HepG2 (cell line): Measurements from ENCODE around the gene FUOM. TPM values are rescaled to one million over a fixed set of nuclear protein-coding genes. Genes with fewer than 3 reads are reported as not detected.

Experiments
- ATM ChIP-seq: fragments of 450-650 bp; IDR thresholded peaks from 2 replicates; pipeline ENCODE4 v1.7.1; 2017; ENCODE audit warnings: mild to moderate bottlenecking, borderline replicate concordance
- CBX1 ChIP-seq: IDR thresholded peaks from one replicate; pipeline ENCODE4 v1.6.1; 2016; ENCODE audit warnings: antibody characterized with exemption, low read depth
- DDIT3 ChIP-seq: sonication (generic); formaldehyde crosslinking; IDR thresholded peaks from 2 replicates; pipeline ENCODE4 v1.4.0; 2020; ENCODE audit warnings: mild to moderate bottlenecking, missing genetic modification reagents
- ELK4 ChIP-seq: sonication (generic); formaldehyde crosslinking; IDR thresholded peaks from 2 replicates; pipeline ENCODE4 v1.9.0; 2021; ENCODE audit warnings: missing genetic modification reagents, borderline replicate concordance
- HMGXB3 ChIP-seq: sonication (generic); formaldehyde crosslinking; IDR thresholded peaks from 2 replicates; pipeline ENCODE4 v1.4.0; 2020; ENCODE audit warnings: missing genetic modification reagents, borderline replicate concordance
- LRRFIP1 ChIP-seq: sonication (generic); formaldehyde crosslinking; conservative IDR thresholded peaks from 2 replicates; pipeline ENCODE4 v1.4.0; 2020; ENCODE audit warnings: missing genetic modification reagents
- MLXIP ChIP-seq: sonication (generic); formaldehyde crosslinking; IDR thresholded peaks from 2 replicates; pipeline ENCODE4 v1.9.0; 2021; ENCODE audit warnings: missing genetic modification reagents, borderline replicate concordance
- NFE2 ChIP-seq: sonication (generic); formaldehyde crosslinking; IDR thresholded peaks from 2 replicates; pipeline ENCODE4 v1.4.0; 2020; ENCODE audit warnings: missing genetic modification reagents
- PTBP1 ChIP-seq: fragments of 200-400 bp; formaldehyde crosslinking; IDR thresholded peaks from 2 replicates; pipeline ENCODE4 v1.6.1; 2018; ENCODE audit warnings: low read length, low read depth; ENCODE audit not compliant: poor library complexity, severe bottlenecking
- RNF219 ChIP-seq: sonication (generic); formaldehyde crosslinking; IDR thresholded peaks from 2 replicates; pipeline ENCODE4 v1.5.0; 2020; ENCODE audit warnings: mild to moderate bottlenecking, missing genetic modification reagents
- THAP11 ChIP-seq: IDR thresholded peaks from 2 replicates; pipeline ENCODE4 v1.6.1; 2016; ENCODE audit warnings: missing biosample characterization, missing genetic modification reagents
- YY1 ChIP-seq: IDR thresholded peaks from 2 replicates; pipeline ENCODE4 v1.6.1; 2011; ENCODE audit warnings: low read length, low read depth, moderate library complexity, mild to moderate bottlenecking; ENCODE audit not compliant: insufficient read depth, insufficient replicate concordance
- ZNF720 ChIP-seq: sonication (generic); formaldehyde crosslinking; IDR thresholded peaks from 2 replicates; pipeline ENCODE4 v1.4.0; 2020; ENCODE audit warnings: missing genetic modification reagents
- polyA plus RNA-seq, 8 experiments: library from polyadenylated mRNA; depleted of rRNA in 3 of 8; stranded (reverse) in 7 of 8; unstranded in 1 of 8; fragments of >200 nt; fragmentation: Illumina TruSeq in 4 of 8; extraction: Trizol in 4 of 8; gene quantifications; 2 replicates each; pipeline versions ENCODE4 v1.2.1 to v1.2.3, GENCODE V29; 2011 to 2016; ENCODE audit warnings: low read depth in 4 of 8, missing spikeins in 1 of 8, mixed read lengths in 1 of 8; ENCODE audit not compliant: insufficient read depth in 1 of 8
- total RNA-seq, 5 experiments: library from RNA; depleted of rRNA; stranded (reverse); fragments of >200 nt; fragmentation: Illumina TruSeq; extraction: Trizol; gene quantifications; 2 replicates each; pipeline ENCODE4 v1.2.3, GENCODE V29; 2016; ENCODE audit warnings: low read depth in 1 of 5

FUOM gene
- total and polyA plus RNA-seq, 2 of the 13 experiments (the other 11 are each of a cell fraction or from before 2014, with no cell fraction given): 27.5 to 60.4 TPM

GRCh38 chr10:133394064-133394663 is 36.3 kb upstream of the FUOM start, which contains the start of gene MTG1 (continued):
- no peak for TF ChIP-seq DDIT3 (CRISPR knock-in tag)
- TF ChIP-seq ATM: no peak
- TF ChIP-seq HMGXB3 (CRISPR knock-in tag): peak; percentile 66; the same call in 1 of the 2 replicates
- no peak for TF ChIP-seq NFE2
- peak; percentile 94 for TF ChIP-seq THAP11
- TF ChIP-seq LRRFIP1: no peak
- TF ChIP-seq YY1: peak; percentile 92
- TF ChIP-seq CBX1: peak; percentile 51
- TF ChIP-seq ELK4 (CRISPR knock-in tag): peak; percentile 43; the same call in 1 of the 2 replicates
- no peak; the same call in 1 of the 2 replicates for TF ChIP-seq MLXIP (CRISPR knock-in tag)
- TF ChIP-seq RNF219: peak; percentile 59; the same call in 1 of the 2 replicates
- no peak for TF ChIP-seq ZNF720 (CRISPR knock-in tag)
- TF ChIP-seq PTBP1: no peak
